Heart right ventricle (tissue), 16 donors: ENCODE data around the gene CXCR5. TPM values are rescaled to one million over a fixed set of nuclear protein-coding genes. Genes with fewer than 3 reads are reported as not detected.

Experiments used
- ATAC-seq, 8 donors: fragments of 200-7000 bp; cut with Tn5 transposase; one replicate each; pipeline ENCODE4 v1.9.1; 2020; ENCODE audit warnings: mild to moderate bottlenecking in 8 of 8, moderate library complexity in 8 of 8, moderate number of reproducible peaks in 1 of 8
- DNase-seq, 2 donors: peaks; one replicate each; pipeline ENCODE4 v3.0.0-alpha.2; 2020
- H3K27ac ChIP-seq, 10 donors: fragments of 200-600 bp; sonication (generic) in 2 of 10; one replicate each; pipeline versions ENCODE4 v1.5.0 to v1.8.0; 2020 to 2022; ENCODE audit warnings: mild to moderate bottlenecking in 3 of 10
- H3K27me3 ChIP-seq, 7 donors: fragments of 200-600 bp; one replicate each; pipeline ENCODE4 v1.8.0; 2021 to 2022; ENCODE audit warnings: mild to moderate bottlenecking in 2 of 7
- H3K36me3 ChIP-seq, 9 donors: fragments of 200-600 bp; sonication (generic) in 1 of 9; one replicate each; pipeline versions ENCODE4 v1.5.0 to v1.8.0; 2020 to 2022; ENCODE audit warnings: mild to moderate bottlenecking in 2 of 9
- H3K4me1 ChIP-seq, 9 donors: fragments of 200-600 bp; sonication (generic) in 1 of 9; one replicate each; pipeline versions ENCODE4 v1.5.0 to v1.8.0; 2020 to 2022; ENCODE audit warnings: mild to moderate bottlenecking in 4 of 9
- H3K4me3 ChIP-seq, 10 donors: fragments of 200-600 bp; sonication (generic) in 2 of 10; one replicate each; pipeline versions ENCODE4 v1.5.0 to v1.8.0; 2020 to 2022; ENCODE audit warnings: mild to moderate bottlenecking in 7 of 10, moderate library complexity in 2 of 10
- H3K9me3 ChIP-seq, 11 donors: fragments of 200-600 bp in 10 of 11; sonication (generic) in 2 of 11; one replicate each; pipeline versions ENCODE4 v1.5.0 to v1.8.0; 2013 to 2022; ENCODE audit warnings: mild to moderate bottlenecking in 2 of 11, control low read depth in 1 of 11, moderate library complexity in 1 of 11
- CTCF ChIP-seq, 9 donors: fragments of 200-600 bp; sonication (generic) in 2 of 9; IDR thresholded peaks; one replicate each; pipeline versions ENCODE4 v1.5.0 to v1.8.0; 2021 to 2022; ENCODE audit warnings: antibody characterized with exemption in 9 of 9, mild to moderate bottlenecking in 5 of 9, moderate library complexity in 1 of 9
- WGBS, 2 donors: extraction: QIAGEN DNeasy Blood & Tissue Kit; methylation state at CpG; one replicate each; pipeline ENCODE4 v1.1.7; 2013; ENCODE audit warnings: inconsistent platforms in 1 of 2; 5-methylcytosine and 5-hydroxymethylcytosine counted together
- intact Hi-C, 10 donors: fragments of 100-400 bp; cut with DNase I; formaldehyde crosslinking; loops; one replicate each; pipeline versions ENCODE4 v1.11.1 to v1.14.2; 2022
- polyA plus RNA-seq, 2 donors: library from polyadenylated mRNA; stranded (reverse); fragments of 200-250 nt; gene quantifications; one replicate each; pipeline ENCODE4 v1.2.3, GENCODE V29; 2013
- total RNA-seq, 10 donors: library from RNA; stranded (reverse); fragmentation: NEBNext Ultra II Directional in 3 of 10; extraction: Animal tissue kit (Norgen Biotek cat#: 25700) in 3 of 10; gene quantifications; one replicate each; pipeline versions ENCODE4 v1.2.1 to v1.2.4, GENCODE V29; 2021 to 2023
- donor health status: Arrhythmogenic right ventricular cardiomyopathy.
- donor health status: ischemic (EF 13 %, LVEDD 7.1; RV severe dilation, severe dysfunction).
- donor health status: healthy with polysubstance abuse.
- donor health status: DM: no; HTN: yes; CAD: no.
- donor health status: DM: no; HTN: no; CAD: no.
- donor health status: ischemic (EF 25% LVEDD 6.9; RV normal size, moderate dysfunction).
- donor health status: ischemic (EF 25% LVEDD 5.7; RV mildly dilated, moderate dysfunction).
- donor health status: healthy.
- donor health status: DM: yes; HTN: yes; CAD: no.
- donor health status: Ischemic cardiomyopathy.
- donor health status: ischemic (EF 35%, LVEDD 5.7; RV mildly dilated, moderate dysfunction).
- donor health status: nonischemic (EF 11% LVEDD 7.7; RV severe dilation, severe dysfunction).
- donor health status: DM: yes; HTN: yes; CAD: no.
- donor health status: PGD.
- donor health status: ischemic (EF 29% LVEDD 5.4; RV normal size, mild dysfunction).
- donor health status: nonischemic (EF 23%, LVEDD 6.1; RV moderate dilation, normal function).

Gene CXCR5
- total and polyA plus RNA-seq, 12 donors = 0.16 to 0.58 (median 0.22) TPM; not detected in 9

- intact Hi-C loops = loop anchor here in 2 of 10 donors (10.0 kb wide), 1 partner anchor 176 kb away; no protein-coding TSS in a partner anchor
- peaks cover 0 to 27% (median 14%) of the 10 kb centered on the region in 9 donors for H3K4me1 ChIP-seq
- no peaks in the 10 kb centered on the region for H3K36me3 ChIP-seq
- DNase-seq = peak; percentile 33 to 40
- peak overlapping the region; percentile 44 to 90 (median 79) for H3K27ac ChIP-seq
- 35 to 39% methylated on average over 14 of the region's 14 CpGs for whole genome bisulfite sequencing, 2 donors
- H3K9me3 ChIP-seq = no peaks in the 10 kb centered on the region
- H3K27me3 ChIP-seq = no peaks in the 10 kb centered on the region
- peak overlapping the region in 7 of 10 donors; percentile 12 to 39 (median 33) for H3K4me3 ChIP-seq
- peak in 6 of 8 donors; percentile 62 to 89 (median 78) for ATAC-seq
- TF ChIP-seq CTCF (IDR thresholded peaks at IDR 0.05) = peak in 5 of 9 donors; percentile 5 to 29 (median 24)
These were observed 13.0 kb upstream of the CXCR5 start for GRCh38 chr11:118870396-118871343.

- 78 to 83% methylated on average over 17 of the region's 17 CpGs for WGBS, 2 donors
- H3K9me3 ChIP-seq = no peaks in the 10 kb centered on the region
- TF ChIP-seq CTCF (IDR thresholded peaks at IDR 0.05) = no peak
- H3K36me3 ChIP-seq = no peaks in the 10 kb centered on the region
- no peak overlapping the region for H3K4me3 ChIP-seq
- intact Hi-C loops = loop anchor here in 2 of 10 donors (10.0 kb wide), 1 partner anchor 178 kb away; no protein-coding TSS in a partner anchor
- peak overlapping the region in 1 of 10 donors; percentile 51 for H3K27ac ChIP-seq
- peaks cover 0 to 44% (median 14%) of the 10 kb centered on the region in 9 donors for H3K4me1 ChIP-seq
- H3K27me3 ChIP-seq = no peaks in the 10 kb centered on the region
- DNase-seq = no peak
- ATAC-seq = no peak
These were observed 11.3 kb upstream of the CXCR5 start for GRCh38 chr11:118872403-118872821.

- Histone ChIP-seq H3K27ac (no peak overlapping the region), H3K9me3 (no peaks in the 10 kb centered on the region), H3K27me3 (no peaks in the 10 kb centered on the region), H3K36me3 (no peaks in the 10 kb centered on the region), H3K4me3 (no peak overlapping the region), H3K4me1 (peaks cover 0 to 55% (median 14%) of the 10 kb centered on the region in 9 donors)
- 77 to 85% methylated on average over 4 of the region's 4 CpGs for whole genome bisulfite sequencing, 2 donors
- DNase-seq (no peak), ATAC-seq (no peak)
- no peak for TF ChIP-seq CTCF (IDR thresholded peaks at IDR 0.05)
- intact Hi-C loops = loop anchor here in 2 of 10 donors (10.0 kb wide), 1 partner anchor 179 kb away; no protein-coding TSS in a partner anchor
These were observed 9.9 kb upstream of the CXCR5 start for GRCh38 chr11:118873804-118874203.

GRCh38 chr11:118876286-118876685 is 7.4 kb upstream of the CXCR5 start:
- WGBS, 2 donors = 84 to 89% methylated on average over 10 of the region's 10 CpGs
- intact Hi-C loops = loop anchor here in 2 of 10 donors (10.0 kb wide), 1 partner anchor 181 kb away; no protein-coding TSS in a partner anchor
- H3K9me3 ChIP-seq = no peaks in the 10 kb centered on the region
- peak overlapping the region in 1 of 10 donors; percentile 82 for H3K27ac ChIP-seq
- no peaks in the 10 kb centered on the region for H3K36me3 ChIP-seq
- no peak overlapping the region for H3K4me3 ChIP-seq
- no peak for DNase-seq
- peaks cover 0 to 36% (median 0%) of the 10 kb centered on the region in 9 donors for H3K4me1 ChIP-seq
- no peak for TF ChIP-seq CTCF (IDR thresholded peaks at IDR 0.05)
- H3K27me3 ChIP-seq = no peaks in the 10 kb centered on the region
- ATAC-seq = no peak
